HG03439 (cell line): ENCODE results near the gene ICOSLG.
"Not testable (repeated sequence)": the region's sequence is repeated elsewhere in the genome, so short reads cannot be mapped to it uniquely, and the experiment has no call there.

Experiments used
- ATAC-seq: cut with Tn5 transposase; IDR thresholded peaks from one replicate; pipeline ENCODE4 v1.9.1; 2021; ENCODE audit warnings: mild to moderate bottlenecking, moderate library complexity; ENCODE audit not compliant: unreplicated experiment

Gene ICOSLG

GRCh38 chr21:44227614-44228013 is 13.1 kb downstream of the ICOSLG start:
- ATAC-seq: not testable (repeated sequence)

DNA sequence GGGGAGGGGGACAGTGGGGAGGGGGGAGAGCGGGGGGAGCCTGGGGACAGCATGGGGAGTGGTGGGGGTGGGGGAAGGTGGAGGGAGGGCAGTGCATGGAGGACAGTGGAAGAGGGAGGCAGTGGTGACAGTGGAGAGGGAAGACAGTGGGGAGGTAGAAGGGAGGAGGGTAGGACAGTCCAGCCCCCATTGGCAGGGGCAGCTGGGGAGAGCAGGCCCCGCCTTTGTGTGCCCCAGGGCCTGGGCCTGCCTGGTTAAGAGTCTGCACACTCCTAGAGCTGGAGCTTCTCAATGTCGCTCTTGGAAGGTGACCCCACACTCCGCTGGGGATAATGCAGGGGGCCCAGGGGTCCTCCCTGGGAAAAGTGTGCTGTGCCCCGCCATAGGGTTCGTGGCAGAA is 15.1 kb downstream of the ICOSLG start:
- not testable (repeated sequence) for ATAC-seq

- ATAC-seq: not testable (repeated sequence)
Measured at GRCh38 chr21:44223334-44223733, 17.4 kb downstream of the ICOSLG start.

DNA sequence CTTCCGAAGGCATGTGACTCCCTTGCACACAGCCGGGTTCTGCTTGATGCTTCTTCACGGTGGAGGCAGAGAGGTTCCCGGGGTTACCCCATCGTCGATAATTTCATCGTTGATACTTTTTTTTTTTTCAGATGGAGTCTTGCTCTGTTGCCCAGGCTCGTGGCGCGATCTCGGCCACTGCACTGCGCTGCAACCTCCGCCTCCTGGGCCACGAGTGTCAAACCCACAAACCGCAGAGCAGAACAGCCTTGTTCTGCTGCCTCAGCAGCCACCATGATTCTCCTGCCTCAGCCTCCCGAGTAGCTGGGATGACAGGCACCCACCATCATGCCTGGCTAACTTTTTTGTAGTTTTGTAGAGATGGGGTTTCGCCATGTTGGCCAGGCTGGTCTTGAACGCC is 20.1 kb downstream of the ICOSLG start:
- not testable (repeated sequence) for ATAC-seq

GRCh38 chr21:44218461-44218860 is 22.3 kb downstream of the ICOSLG start:
- not testable (repeated sequence) for ATAC-seq

DNA sequence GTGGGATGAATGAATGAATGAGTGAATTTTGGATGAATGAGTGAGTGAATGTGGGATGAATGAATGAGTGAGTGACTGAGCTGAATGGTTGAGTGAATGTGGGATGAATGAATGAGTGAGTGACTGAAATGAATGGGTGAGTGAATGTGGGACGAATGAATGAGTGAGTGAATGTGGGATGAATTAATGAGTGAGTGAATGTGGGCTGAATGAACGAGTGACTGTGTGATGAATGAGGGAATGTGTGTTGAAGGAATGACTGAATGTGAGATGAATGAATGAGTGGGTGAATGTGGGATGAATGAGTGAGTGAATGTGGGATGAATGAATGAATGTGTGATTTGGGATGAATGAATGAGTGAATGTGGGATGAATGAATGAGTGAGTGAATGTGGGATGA is 28.8 kb downstream of the ICOSLG start:
- not testable (repeated sequence) for ATAC-seq

DNA sequence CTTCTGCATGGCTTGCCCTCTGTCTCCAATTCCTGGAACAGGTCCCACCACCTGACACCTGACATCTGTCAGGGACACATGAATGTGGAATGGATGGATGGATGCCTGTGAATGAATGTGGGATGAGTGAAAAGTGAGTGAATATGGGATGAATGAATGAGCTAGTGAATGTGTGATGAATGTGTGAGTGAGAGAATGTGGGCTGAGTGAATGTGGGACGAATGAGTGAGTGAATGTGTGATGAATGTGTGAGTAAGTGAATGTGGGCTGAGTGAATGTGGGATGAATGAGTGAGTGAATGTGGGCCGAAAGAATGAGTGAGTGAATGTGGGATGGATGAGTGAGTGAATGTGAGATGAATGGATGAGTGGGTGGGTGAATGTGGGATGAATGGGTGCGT is 29.2 kb downstream of the ICOSLG start:
- not testable (repeated sequence) for ATAC-seq

GRCh38 chr21:44207860-44208646 is 32.7 kb downstream of the ICOSLG start:
- not testable (repeated sequence) for ATAC-seq

DNA sequence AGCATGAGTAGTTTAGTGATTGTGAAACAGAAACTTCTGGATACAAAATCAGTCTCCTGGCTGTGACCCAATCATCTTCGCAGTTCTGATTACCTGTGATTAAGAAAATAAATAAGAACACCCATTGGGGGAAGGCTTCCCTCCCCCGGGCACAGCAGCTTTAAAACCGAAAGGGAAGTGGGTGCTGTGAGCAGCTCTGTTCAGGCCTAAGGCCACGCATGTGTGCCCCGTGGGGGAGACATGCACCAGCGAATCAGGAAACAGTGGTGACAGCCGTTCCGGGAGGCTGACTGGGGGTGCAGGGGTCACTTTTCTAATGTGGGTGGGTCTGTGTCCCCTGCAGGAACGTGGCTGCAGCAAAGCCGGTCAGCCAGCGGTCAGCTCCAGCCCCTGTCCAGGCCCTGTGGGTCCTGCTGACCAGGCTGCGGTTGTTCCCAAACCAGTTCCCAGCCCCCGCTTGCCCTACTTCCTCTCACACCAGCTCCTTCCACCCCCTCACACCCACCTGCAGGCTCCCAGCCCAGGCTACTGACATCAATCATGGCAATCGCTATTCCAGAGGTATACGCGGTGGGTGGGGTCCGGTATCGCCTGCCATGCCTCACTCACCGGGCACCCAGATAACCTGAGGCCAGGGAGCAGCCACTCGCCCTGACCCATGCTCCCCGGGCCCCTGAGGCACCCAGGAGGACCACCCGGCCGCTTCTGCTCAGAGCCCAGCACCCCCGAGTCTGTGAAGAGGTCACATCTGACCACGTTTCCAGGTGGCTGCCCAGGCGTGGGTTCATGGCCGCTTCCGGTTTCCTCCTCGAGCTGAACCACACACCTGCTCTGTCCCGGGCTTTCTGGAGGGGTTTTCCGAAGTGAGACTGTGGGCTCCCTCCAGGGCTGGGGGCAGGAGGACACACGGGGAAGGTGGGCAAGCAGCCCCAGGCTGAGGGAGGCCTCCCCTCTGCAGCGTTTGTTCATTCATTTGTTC is 33.8 kb downstream of the ICOSLG start:
- peak; percentile 46 for ATAC-seq

GRCh38 chr21:44206187-44206586 is 34.6 kb downstream of the ICOSLG start:
- not testable (repeated sequence) for ATAC-seq

DNA sequence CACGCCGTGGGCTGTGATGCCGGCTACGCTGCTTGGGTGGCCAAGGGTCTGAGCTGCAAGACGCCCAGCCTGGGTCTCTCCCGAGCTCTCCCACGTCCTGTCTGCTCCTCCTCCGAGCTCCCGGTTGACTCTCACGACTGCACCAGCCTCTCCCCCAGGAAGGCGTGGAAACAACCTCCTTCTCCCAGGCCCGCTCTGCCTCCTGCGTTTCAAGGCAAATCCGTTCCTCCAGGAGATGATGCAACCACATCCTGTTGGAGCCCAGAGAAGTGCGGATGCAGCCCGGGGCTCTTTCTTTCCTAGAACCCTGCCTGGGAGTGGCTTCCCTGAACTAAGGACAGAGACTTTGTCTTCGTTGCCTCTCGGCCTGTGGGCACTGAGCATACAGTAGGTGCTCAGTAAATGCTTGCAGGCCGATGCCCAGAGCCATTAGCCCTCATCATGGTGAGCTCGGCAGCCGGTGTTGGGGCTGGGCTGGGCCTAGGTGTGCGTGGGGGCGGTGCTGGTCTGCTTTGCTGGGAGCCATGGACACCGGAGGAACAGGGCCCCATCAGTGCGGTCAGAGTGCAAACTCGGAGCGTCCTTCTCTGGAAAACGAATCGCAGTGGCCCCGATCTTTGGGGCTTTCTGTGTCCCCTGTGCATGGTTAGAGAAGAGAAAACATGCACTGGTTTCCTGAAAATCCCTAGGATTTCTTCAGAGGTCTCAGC is 38.0 kb downstream of the ICOSLG start:
- not testable (repeated sequence) for ATAC-seq

- not testable (repeated sequence) for ATAC-seq
Measured at GRCh38 chr21:44199997-44200396, 40.7 kb downstream of the ICOSLG start.

DNA sequence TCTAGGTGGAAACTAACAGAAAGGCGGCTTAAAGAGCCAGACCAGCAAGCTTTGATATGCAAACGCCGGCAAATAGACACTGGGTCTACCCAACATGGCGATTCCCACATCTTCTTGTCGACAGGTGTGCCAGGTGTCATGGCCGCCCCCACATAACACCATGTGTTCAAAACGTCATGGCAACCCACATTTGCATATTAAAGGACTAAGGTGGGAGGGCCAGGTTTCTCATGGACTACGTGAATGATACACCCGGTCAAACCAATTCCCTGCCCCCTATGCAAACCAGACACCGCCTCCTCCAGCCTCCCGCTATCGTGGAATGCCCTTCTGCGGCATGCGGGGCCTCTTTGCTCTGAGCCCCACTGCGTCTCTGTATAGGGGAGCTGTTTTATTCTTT is 41.3 kb downstream of the ICOSLG start:
- ATAC-seq: no peak

- ATAC-seq: not testable (repeated sequence)
Measured at GRCh38 chr21:44197156-44197516, 43.6 kb downstream of the ICOSLG start.

GRCh38 chr21:44196212-44197155 is 44.3 kb downstream of the ICOSLG start:
- not testable (repeated sequence) for ATAC-seq

DNA sequence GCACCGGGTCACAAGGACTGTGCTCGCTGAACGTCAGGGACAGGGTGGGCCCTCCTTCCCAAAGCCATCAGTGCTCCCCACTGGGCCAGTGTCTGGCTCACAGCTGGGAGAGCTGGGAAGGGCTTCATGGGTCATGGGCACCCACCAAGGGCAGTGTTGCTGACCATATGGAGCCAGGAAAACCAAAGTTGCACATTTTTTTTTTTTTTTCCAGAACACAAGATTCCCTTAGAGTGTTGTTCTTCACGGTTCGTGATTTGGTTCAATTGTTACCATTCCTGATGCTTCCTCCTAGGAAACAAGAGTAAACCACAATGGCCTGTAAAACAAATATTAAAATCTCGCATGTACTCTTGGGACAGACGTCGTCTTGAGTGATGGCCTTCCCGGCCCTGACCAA is 45.9 kb downstream of the ICOSLG start:
- ATAC-seq: not testable (repeated sequence)

DNA sequence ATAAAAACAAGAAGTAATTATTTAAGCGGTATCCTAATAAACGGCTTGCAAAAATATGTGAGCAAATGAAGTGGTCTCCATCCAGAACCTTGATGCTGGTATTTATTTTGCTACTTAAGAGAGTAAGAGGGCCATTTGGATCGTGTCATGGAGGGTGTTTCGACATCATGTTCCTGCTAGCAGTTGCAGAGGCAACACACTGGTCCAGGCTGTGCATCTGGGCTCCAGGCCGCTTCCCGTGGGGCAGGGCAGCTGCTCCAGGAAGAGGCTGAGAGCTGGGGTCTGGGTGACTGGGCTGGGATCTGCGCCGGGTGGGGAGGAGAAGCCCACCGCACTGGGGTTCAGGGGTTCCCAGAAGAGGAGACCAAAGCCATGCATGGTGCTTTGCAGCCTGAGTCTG is 46.3 kb downstream of the ICOSLG start:
- not testable (repeated sequence) for ATAC-seq

GRCh38 chr21:44193108-44193507 is 47.6 kb downstream of the ICOSLG start:
- ATAC-seq: not testable (repeated sequence)

DNA sequence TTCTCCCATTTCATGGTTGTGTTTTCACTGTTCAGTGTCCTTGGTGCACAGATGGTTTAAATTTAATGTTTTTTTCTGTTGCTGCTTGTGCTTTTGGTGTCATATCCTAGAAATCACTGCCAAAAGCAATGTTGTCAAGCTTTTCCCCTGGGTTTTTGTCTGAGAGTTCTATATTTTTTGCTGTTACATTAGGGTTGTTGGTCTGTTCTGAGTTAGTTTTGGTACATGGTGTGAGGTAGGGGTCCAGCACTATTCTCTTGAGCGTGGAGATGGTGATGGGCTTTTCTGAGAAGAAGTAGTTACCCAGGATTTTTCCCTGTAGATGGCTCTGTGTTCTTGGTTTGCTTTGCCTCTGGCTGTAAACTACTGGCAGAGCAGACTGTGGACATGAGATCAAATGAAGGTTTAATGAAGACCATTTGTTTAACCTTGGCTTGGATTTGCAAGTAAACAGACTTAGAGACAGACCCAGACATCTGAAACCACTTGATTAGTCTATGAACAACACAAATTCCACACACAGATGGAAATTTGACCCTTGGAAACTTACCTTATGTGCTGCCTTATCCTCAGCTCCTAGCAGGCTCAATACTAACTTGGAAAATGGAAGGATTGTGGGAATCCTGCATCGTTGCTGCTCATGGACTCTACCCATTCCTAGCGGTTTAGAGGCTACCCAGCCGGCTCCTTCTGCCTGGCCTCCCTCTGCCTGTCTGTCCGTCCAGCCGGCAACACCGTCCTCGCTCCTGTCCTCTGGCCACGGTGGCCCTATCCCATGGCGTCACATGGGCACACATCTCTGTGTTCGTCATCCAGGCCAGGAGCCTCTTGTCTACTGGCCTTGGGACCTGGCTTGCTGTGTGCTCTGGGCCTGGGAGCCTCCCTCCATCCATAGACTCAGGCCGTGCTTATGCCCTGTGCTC is 50.1 kb downstream of the ICOSLG start:
- not testable (repeated sequence) for ATAC-seq
